ENCODE measurements around the gene DGKB. TPM values are rescaled to one million over a fixed set of nuclear protein-coding genes. Genes with fewer than 3 reads are reported as not detected.

Gene DGKB
- total RNA-seq, 1 donor: 0.36 TPM

- TF ChIP-seq, protein P1, sequence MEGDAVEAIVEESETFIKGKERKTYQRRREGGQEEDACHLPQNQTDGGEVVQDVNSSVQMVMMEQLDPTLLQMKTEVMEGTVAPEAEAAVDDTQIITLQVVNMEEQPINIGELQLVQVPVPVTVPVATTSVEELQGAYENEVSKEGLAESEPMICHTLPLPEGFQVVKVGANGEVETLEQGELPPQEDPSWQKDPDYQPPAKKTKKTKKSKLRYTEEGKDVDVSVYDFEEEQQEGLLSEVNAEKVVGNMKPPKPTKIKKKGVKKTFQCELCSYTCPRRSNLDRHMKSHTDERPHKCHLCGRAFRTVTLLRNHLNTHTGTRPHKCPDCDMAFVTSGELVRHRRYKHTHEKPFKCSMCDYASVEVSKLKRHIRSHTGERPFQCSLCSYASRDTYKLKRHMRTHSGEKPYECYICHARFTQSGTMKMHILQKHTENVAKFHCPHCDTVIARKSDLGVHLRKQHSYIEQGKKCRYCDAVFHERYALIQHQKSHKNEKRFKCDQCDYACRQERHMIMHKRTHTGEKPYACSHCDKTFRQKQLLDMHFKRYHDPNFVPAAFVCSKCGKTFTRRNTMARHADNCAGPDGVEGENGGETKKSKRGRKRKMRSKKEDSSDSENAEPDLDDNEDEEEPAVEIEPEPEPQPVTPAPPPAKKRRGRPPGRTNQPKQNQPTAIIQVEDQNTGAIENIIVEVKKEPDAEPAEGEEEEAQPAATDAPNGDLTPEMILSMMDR (IDR thresholded peaks at IDR 0.05; ENCODE audit: insufficient read depth, low read length): no peak
- no peak for DNase-seq (ENCODE audit: low read depth)
Measured at GRCh38 chr7:14855033-14855794, 47.3 kb downstream of the DGKB start.

GRCh38 chr7:14854471-14854870 is 48.1 kb downstream of the DGKB start:
- TF ChIP-seq, protein P1 (IDR thresholded peaks at IDR 0.05; ENCODE audit: insufficient read depth, low read length): no peak
- H3K4me3 ChIP-seq (ENCODE audit: low read depth, low read length): no peak overlapping the region
- DNase-seq (ENCODE audit: low read depth): no peak

More at GRCh38 chr7:14855033-14855794, 47.3 kb downstream of the DGKB start:
- no peak overlapping the region for H3K4me3 ChIP-seq (ENCODE audit: low read depth, low read length)

- no peak overlapping the region for H3K4me3 ChIP-seq (ENCODE audit: low read depth, low read length)
- no peak for DNase-seq (ENCODE audit: low read depth)
- TF ChIP-seq, protein P1 (IDR thresholded peaks at IDR 0.05; ENCODE audit: insufficient read depth, low read length): no peak
Measured at GRCh38 chr7:14851610-14852009, 50.9 kb downstream of the DGKB start.

DNA sequence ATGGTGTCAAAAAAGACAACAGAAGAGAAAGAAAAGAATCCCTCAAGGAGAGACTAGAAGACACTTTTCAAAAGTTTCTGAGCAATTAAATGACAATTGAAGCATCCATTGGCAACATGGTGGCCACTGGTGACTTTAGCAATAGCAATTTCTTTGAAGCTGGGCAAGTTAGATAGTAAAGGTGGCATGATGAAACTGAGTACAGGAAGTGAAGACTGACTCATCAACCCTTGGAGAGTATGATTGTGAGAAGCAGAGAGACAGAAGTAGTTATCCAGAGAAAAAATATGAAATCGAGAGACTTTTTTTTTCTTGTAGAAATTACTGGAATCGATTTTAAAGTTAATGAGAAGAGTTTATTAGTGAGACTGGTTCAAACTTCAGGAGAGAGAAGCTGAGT is 52.5 kb downstream of the DGKB start:
- no peak overlapping the region for H3K4me3 ChIP-seq (ENCODE audit: low read depth, low read length)
- TF ChIP-seq, protein P1 (IDR thresholded peaks at IDR 0.05; ENCODE audit: insufficient read depth, low read length): no peak
- no peak for DNase-seq (ENCODE audit: low read depth)

GRCh38 chr7:14846405-14846804 is 56.1 kb downstream of the DGKB start:
- TF ChIP-seq, protein P1 (IDR thresholded peaks at IDR 0.05; ENCODE audit: insufficient read depth, low read length): no peak
- H3K4me3 ChIP-seq (ENCODE audit: low read depth, low read length): no peak overlapping the region
- no peak for DNase-seq (ENCODE audit: low read depth)

DNA sequence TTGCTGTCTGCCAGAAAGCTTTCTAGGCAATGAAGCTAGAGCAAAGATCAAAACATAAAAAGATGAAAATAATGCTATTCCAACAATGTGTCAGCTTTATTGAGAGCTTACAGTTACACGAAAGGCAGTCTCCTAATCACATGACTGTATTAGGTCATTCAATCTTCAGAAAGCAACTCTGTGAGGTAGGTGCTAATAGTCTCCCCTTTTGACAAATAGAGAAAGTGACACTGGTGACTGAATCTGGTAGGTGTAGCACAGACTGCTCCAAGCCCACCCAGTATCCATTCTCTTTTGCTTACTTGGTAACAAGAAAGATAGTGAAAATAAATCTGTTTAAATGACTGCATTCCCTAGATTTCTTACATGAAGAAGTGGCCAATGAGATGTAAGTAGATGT is 58.8 kb downstream of the DGKB start:
- no peak overlapping the region for H3K4me3 ChIP-seq (ENCODE audit: low read depth, low read length)
- TF ChIP-seq, protein P1 (IDR thresholded peaks at IDR 0.05; ENCODE audit: insufficient read depth, low read length): no peak
- DNase-seq (ENCODE audit: low read depth): no peak

DNA sequence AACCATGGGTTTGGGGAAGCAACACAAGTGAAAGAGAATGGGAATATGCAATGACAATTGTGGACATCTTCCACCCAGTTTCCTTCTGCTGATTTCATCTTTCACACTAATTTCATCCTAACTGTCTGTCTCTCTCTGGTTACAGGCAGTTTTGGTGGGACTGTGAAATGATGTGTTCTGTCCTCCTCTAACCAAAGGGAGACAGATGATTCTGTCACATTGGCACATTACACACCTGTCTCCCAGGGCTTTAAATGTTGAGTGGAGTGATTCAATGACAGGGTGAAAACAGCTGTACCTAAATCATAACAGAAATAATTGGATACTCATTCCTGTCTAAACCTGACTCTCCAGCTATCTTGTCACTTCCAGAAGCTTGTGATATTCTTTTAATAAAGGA is 60.0 kb downstream of the DGKB start:
- TF ChIP-seq, protein P1 (IDR thresholded peaks at IDR 0.05; ENCODE audit: insufficient read depth, low read length): no peak
- DNase-seq (ENCODE audit: low read depth): no peak
- H3K4me3 ChIP-seq (ENCODE audit: low read depth, low read length): no peak overlapping the region

Measured in fibroblast of the aortic adventitia (primary cell).